ENCODE measurements around the gene ZCCHC7.

The ZCCHC7 gene

GRCh38 chr9:37212435-37212834, 92.1 kb downstream of the ZCCHC7 start:
- DNase-seq: peak; percentile 31

GRCh38 chr9:37215381-37215780, 95.0 kb downstream of the ZCCHC7 start:
- no peak for DNase-seq

GRCh38 chr9:37215830-37216229, 95.5 kb downstream of the ZCCHC7 start:
- DNase-seq: no peak

DNA sequence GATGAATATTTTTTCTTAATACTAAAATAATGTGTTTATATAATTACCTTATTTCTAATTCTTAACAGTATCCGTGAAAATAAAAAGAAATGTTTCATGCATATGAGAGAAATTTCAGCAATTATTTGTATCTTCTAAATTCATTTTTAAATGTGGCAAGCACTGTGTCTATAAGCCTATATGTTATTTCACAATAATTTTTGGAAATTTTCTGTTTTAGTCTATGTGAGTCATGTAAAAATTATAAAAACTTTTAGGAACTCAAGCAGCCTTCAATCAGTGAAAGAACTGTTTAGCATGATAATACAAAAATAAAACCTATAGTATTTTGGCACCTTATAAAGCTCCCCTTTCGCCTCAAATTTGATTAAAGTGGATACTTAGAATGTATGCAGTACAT, 96.8 kb downstream of the ZCCHC7 start:
- DNase-seq: no peak

GRCh38 chr9:37218800-37219425, 98.5 kb downstream of the ZCCHC7 start:
- DNase-seq: no peak

GRCh38 chr9:37220971-37221370, 100.6 kb downstream of the ZCCHC7 start:
- DNase-seq: no peak

GRCh38 chr9:37221489-37222106, 101.2 kb downstream of the ZCCHC7 start:
- no peak for DNase-seq

GRCh38 chr9:37229455-37229854, 109.1 kb downstream of the ZCCHC7 start:
- no peak for DNase-seq

DNA sequence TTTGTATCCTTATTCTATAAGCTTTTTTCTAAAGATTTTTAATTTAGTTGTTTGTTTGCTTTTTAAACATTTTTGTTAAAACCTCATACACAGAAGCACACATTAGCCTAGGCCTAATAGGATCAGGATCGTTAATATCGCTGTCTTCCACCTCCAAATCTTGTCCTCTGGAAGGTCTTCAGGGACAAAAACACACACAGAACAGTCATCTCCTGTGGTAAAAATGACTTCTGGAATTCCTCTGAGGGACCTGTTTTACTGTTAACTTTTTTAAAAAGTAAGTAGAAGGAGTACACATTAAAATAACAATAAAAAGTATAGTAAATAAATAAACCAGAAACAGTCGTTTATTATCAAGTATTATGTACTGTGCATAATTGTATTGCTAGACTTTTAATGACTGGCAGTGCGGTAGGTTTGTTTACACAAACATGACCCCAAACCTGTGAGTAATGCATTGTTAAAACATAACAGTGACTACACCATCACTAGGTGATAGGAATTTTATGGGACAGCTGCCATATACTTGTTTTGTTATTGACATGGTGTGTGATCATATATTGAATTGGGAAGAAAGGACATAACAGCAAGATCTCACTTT, 109.6 kb downstream of the ZCCHC7 start:
- no peak for DNase-seq

GRCh38 chr9:37236822-37237221, 116.4 kb downstream of the ZCCHC7 start:
- no peak for DNase-seq

- no peak for DNase-seq
These were observed 117.7 kb downstream of the ZCCHC7 start for GRCh38 chr9:37238122-37238521.

GRCh38 chr9:37239224-37239859, 119.0 kb downstream of the ZCCHC7 start:
- DNase-seq: peak; percentile 72

- no peak for DNase-seq
These were observed 119.5 kb downstream of the ZCCHC7 start for GRCh38 chr9:37239921-37240320.

GRCh38 chr9:37241340-37241739, 121.0 kb downstream of the ZCCHC7 start:
- peak; percentile 24 for DNase-seq

GRCh38 chr9:37242089-37242488, 121.7 kb downstream of the ZCCHC7 start:
- DNase-seq: no peak

- DNase-seq: no peak
These were observed 123.4 kb downstream of the ZCCHC7 start for GRCh38 chr9:37243588-37244345.

DNA sequence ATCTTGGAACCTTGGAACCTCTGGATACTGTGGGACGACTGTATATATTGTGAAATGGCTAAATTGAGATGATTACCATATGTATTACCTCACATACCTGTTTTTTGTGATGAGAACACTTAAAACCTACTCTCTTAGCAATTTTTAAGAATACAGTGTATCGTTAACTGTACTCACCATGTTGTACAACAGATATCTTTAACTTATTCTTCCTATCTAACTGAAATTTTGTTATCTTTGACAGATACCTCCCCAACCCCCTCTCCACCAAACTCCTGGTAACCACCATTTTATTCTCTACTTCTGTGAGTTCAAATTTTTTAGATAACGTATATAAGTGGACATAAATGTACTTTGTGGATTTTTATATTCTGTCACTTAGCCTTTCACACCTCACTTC, 126.5 kb downstream of the ZCCHC7 start:
- DNase-seq: peak; percentile 46

DNA sequence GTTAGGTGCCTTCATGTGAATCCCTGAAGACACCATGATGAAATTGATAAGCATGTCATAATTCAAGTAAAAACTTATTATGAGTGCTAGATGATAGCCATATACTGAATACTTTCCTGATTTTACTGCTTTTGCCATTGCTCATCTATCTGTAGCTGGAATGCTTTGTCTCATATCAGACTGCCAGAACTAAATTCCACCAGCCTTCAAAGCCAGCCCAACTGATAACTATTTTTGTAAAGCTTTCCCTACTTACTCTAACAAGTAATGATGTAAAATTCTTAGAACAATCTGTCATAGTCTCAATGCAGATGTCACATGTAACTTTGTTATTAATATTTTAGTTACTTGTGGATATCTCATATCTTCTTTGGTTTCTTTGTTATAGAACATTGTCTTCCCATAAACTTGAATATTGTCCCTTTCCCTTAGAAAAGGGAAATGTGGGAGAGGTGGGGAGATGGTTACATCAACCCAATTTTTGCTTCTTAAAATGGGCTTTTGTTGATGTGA, 128.3 kb downstream of the ZCCHC7 start:
- peak; percentile 38 for DNase-seq

GRCh38 chr9:37251452-37251851, 131.1 kb downstream of the ZCCHC7 start:
- no peak for DNase-seq

DNA sequence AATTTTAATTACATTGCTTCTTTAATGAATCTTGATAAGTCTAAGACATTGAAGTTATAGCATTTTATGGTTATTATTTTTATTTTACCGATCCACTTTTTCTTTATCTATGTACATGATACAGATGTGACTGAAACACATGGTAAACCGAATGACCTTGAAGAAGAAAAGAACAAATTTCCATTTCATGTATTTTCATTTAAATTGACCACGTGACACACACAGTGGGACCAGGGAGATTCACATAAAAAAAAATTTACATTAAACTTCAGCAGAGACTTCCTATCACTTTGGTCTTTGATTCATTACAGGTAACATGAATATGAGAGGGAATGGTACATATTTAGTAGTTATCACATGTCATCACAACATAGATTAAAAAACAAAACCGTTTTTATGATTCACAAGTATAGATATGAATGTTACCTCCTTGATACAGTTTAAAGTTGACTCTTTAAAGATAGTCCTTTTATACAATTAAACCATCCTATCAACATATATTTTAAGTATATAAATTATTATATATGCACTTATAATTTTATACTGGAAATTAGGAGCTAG, 133.1 kb downstream of the ZCCHC7 start:
- DNase-seq: no peak

GRCh38 chr9:37255187-37255586, 134.8 kb downstream of the ZCCHC7 start:
- DNase-seq: no peak

- no peak for DNase-seq
These were observed 135.8 kb downstream of the ZCCHC7 start for GRCh38 chr9:37255944-37256862.
